HepG2 (cell line): Measurements from ENCODE around the gene TRIM27. TPM values are rescaled to one million over a fixed set of nuclear protein-coding genes. Genes with fewer than 3 reads are reported as not detected.
A peak's percentile ranks its signal among the peaks of the same experiment; 100 is the strongest.

Experiments used
- BORCS8-MEF2B ChIP-seq: sonication (generic); formaldehyde crosslinking; IDR thresholded peaks from 2 replicates; pipeline ENCODE4 v1.8.0; 2022; ENCODE audit warnings: mild to moderate bottlenecking, missing genetic modification reagents
- CEBPG ChIP-seq: IDR thresholded peaks from 2 replicates; pipeline ENCODE4 v1.6.1; 2016
- CREB1 ChIP-seq, 2 experiments: fragments of 450-650 bp in 1 of 2; IDR thresholded peaks; 2 replicates each; pipeline ENCODE4 v1.6.1; 2016 to 2017; ENCODE audit warnings: control low read depth in 1 of 2, mild to moderate bottlenecking in 1 of 2, missing compliant biosample characterization in 1 of 2, missing genetic modification characterization in 1 of 2
- ELF3 ChIP-seq: IDR thresholded peaks from 2 replicates; pipeline ENCODE4 v1.6.1; 2016; ENCODE audit warnings: missing genetic modification reagents, missing compliant biosample characterization
- GZF1 ChIP-seq: sonication (generic); formaldehyde crosslinking; IDR thresholded peaks from 2 replicates; pipeline ENCODE4 v1.5.1; 2020; ENCODE audit warnings: mild to moderate bottlenecking, missing genetic modification reagents
- HMGA1 ChIP-seq: sonication (generic); formaldehyde crosslinking; conservative IDR thresholded peaks from 2 replicates; pipeline ENCODE4 v1.4.0; 2020; ENCODE audit warnings: missing genetic modification reagents
- KAT8 ChIP-seq: IDR thresholded peaks from 2 replicates; pipeline ENCODE4 v1.6.1; 2016; ENCODE audit warnings: missing genetic modification reagents, missing compliant biosample characterization
- KMT2B ChIP-seq: IDR thresholded peaks from 2 replicates; pipeline ENCODE4 v1.6.1; 2016; ENCODE audit warnings: missing genetic modification reagents, missing compliant biosample characterization
- NR2F6 ChIP-seq, 2 experiments: IDR thresholded peaks; 2 replicates each; pipeline ENCODE4 v1.6.1; 2016; ENCODE audit warnings: antibody characterized with exemption in 1 of 2, mild to moderate bottlenecking in 1 of 2
- SP2 ChIP-seq: sonication (generic); formaldehyde crosslinking; IDR thresholded peaks from 2 replicates; pipeline ENCODE4 v1.5.1; 2020; ENCODE audit warnings: mild to moderate bottlenecking, missing genetic modification reagents
- TBX2 ChIP-seq: sonication (generic); formaldehyde crosslinking; IDR thresholded peaks from 2 replicates; pipeline ENCODE4 v1.5.0; 2020; ENCODE audit warnings: missing genetic modification reagents, mild to moderate bottlenecking, borderline replicate concordance
- TCF7L2 ChIP-seq: IDR thresholded peaks from 2 replicates; pipeline ENCODE4 v1.6.1; 2011; ENCODE audit warnings: mild to moderate bottlenecking, low read depth, low read length, moderate library complexity
- TOPORS ChIP-seq: sonication (generic); formaldehyde crosslinking; IDR thresholded peaks from 2 replicates; pipeline ENCODE4 v1.8.0; 2023; ENCODE audit warnings: mild to moderate bottlenecking, missing genetic modification reagents
- YEATS4 ChIP-seq: sonication (generic); formaldehyde crosslinking; IDR thresholded peaks from 2 replicates; pipeline ENCODE4 v1.4.0; 2020; ENCODE audit warnings: missing genetic modification reagents, borderline replicate concordance
- ZFAT ChIP-seq: sonication (generic); formaldehyde crosslinking; conservative IDR thresholded peaks from 2 replicates; pipeline ENCODE4 v1.8.1; 2023; ENCODE audit warnings: missing genetic modification reagents, inconsistent platforms
- ZFP37 ChIP-seq: sonication (generic); formaldehyde crosslinking; IDR thresholded peaks from 2 replicates; pipeline ENCODE4 v1.4.0; 2020; ENCODE audit warnings: missing genetic modification reagents, borderline replicate concordance
- ZNF296 ChIP-seq: sonication (generic); formaldehyde crosslinking; conservative IDR thresholded peaks from 2 replicates; pipeline ENCODE4 v1.5.0; 2020; ENCODE audit warnings: mild to moderate bottlenecking, missing genetic modification reagents
- ZNF615 ChIP-seq: sonication (generic); formaldehyde crosslinking; IDR thresholded peaks from 2 replicates; pipeline ENCODE4 v1.5.0; 2020; ENCODE audit warnings: mild to moderate bottlenecking, missing genetic modification reagents, borderline replicate concordance
- ZNF644 ChIP-seq: IDR thresholded peaks from 2 replicates; pipeline ENCODE4 v1.6.1; 2016; ENCODE audit warnings: low read depth
- ZNF777 ChIP-seq: sonication (generic); formaldehyde crosslinking; IDR thresholded peaks from 2 replicates; pipeline ENCODE4 v1.4.0; 2020; ENCODE audit warnings: missing genetic modification reagents
- polyA plus RNA-seq, 8 experiments: library from polyadenylated mRNA; depleted of rRNA in 3 of 8; stranded (reverse) in 7 of 8; unstranded in 1 of 8; fragments of >200 nt; fragmentation: Illumina TruSeq in 4 of 8; extraction: Trizol in 4 of 8; gene quantifications; 2 replicates each; pipeline versions ENCODE4 v1.2.1 to v1.2.3, GENCODE V29; 2011 to 2016; ENCODE audit warnings: low read depth in 4 of 8, missing spikeins in 1 of 8, mixed read lengths in 1 of 8; ENCODE audit not compliant: insufficient read depth in 1 of 8
- total RNA-seq, 5 experiments: library from RNA; depleted of rRNA; stranded (reverse); fragments of >200 nt; fragmentation: Illumina TruSeq; extraction: Trizol; gene quantifications; 2 replicates each; pipeline ENCODE4 v1.2.3, GENCODE V29; 2016; ENCODE audit warnings: low read depth in 1 of 5
- TF ChIP-seq, protein P1 (sequence below): IDR thresholded peaks from 2 replicates; pipeline ENCODE4 v1.6.1; 2016; ENCODE audit warnings: mild to moderate bottlenecking
- TF ChIP-seq, protein P2 (sequence below): sonication (generic); formaldehyde crosslinking; IDR thresholded peaks from 2 replicates; pipeline ENCODE4 v1.5.1; 2020; ENCODE audit warnings: mild to moderate bottlenecking, missing genetic modification reagents, moderate library complexity
- TF ChIP-seq, protein P3 (sequence below): sonication (generic); formaldehyde crosslinking; IDR thresholded peaks from 2 replicates; pipeline ENCODE4 v1.4.0; 2020; ENCODE audit warnings: missing genetic modification reagents, borderline replicate concordance
- TF ChIP-seq, protein P4 (sequence below): sonication (generic); formaldehyde crosslinking; IDR thresholded peaks from 2 replicates; pipeline ENCODE4 v1.8.1; 2023; ENCODE audit warnings: mild to moderate bottlenecking, missing genetic modification reagents, borderline replicate concordance

The TRIM27 gene
- total and polyA plus RNA-seq, 2 of the 13 experiments (the other 11 are each of a cell fraction or from before 2014, with no cell fraction given): 88.6 to 112 TPM

DNA sequence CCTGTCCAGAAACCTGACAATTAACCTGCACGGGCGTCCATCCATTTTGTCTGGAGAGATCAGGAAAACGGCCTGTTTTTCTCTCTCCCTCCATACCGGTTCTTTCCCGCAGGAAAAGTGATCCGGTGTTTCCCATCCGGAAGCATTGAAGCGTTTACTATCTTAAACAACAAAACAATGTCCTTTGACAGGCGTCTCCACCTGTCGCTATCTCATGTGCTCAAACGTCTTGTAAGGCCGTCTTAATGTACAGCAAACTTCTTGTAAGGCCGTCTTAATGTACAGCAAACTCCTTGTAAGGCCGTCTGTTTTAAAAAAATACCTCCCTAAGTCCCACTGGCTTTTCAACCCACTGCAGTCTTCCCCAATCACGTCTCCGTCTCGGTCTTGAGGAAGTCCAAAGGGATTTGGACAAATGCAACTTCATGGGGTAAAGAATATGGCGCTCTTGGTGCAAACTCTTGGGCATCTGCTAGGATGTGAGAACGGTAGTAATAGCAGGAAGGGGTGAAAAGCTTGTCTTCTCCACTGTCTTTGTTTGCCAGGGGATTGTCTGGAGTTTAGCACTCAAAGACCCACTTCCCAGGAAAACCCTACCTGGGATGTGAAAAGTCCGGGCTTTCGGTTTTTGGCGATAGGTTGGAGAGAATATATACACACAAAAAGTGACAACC is 29.9 kb upstream of the TRIM27 start (continued):
- TF ChIP-seq, protein P1, sequence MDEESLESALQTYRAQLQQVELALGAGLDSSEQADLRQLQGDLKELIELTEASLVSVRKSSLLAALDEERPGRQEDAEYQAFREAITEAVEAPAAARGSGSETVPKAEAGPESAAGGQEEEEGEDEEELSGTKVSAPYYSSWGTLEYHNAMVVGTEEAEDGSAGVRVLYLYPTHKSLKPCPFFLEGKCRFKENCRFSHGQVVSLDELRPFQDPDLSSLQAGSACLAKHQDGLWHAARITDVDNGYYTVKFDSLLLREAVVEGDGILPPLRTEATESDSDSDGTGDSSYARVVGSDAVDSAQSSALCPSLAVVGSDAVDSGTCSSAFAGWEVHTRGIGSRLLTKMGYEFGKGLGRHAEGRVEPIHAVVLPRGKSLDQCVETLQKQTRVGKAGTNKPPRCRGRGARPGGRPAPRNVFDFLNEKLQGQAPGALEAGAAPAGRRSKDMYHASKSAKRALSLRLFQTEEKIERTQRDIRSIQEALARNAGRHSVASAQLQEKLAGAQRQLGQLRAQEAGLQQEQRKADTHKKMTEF (CRISPR knock-in tag): 0 out of 2 replicates have a peak, but pooled peaks have one; percentile 16
- peak; percentile 60; the same call in 1 of the 2 replicates for TF ChIP-seq ZNF615 (CRISPR knock-in tag)
- TF ChIP-seq ZNF644 (CRISPR knock-in tag): peak; percentile 77
- TF ChIP-seq TOPORS (CRISPR knock-in tag): no peak
- no peak for TF ChIP-seq ZFP37 (CRISPR knock-in tag)
- no peak for TF ChIP-seq TCF7L2
- peak; percentile 0; the same call in 1 of the 2 replicates for TF ChIP-seq KAT8 (CRISPR knock-in tag)
- no peak for TF ChIP-seq NR2F6 (IDR thresholded peaks at IDR 0.05)
- no peak for TF ChIP-seq NR2F6 (CRISPR knock-in tag; IDR thresholded peaks at IDR 0.05)
- TF ChIP-seq ELF3 (CRISPR knock-in tag): no peak
- TF ChIP-seq CEBPG: no peak
- no peak for TF ChIP-seq CREB1 (IDR thresholded peaks at IDR 0.05)
- TF ChIP-seq CREB1 (CRISPR knock-in tag; IDR thresholded peaks at IDR 0.05): 0 out of 2 replicates have a peak, but pooled peaks have one; percentile 7
- no peak for TF ChIP-seq BORCS8-MEF2B
- TF ChIP-seq KMT2B (CRISPR knock-in tag): peak; percentile 32; the same call in 1 of the 2 replicates
- no peak for TF ChIP-seq ZNF296 (CRISPR knock-in tag)
- TF ChIP-seq, protein P2, sequence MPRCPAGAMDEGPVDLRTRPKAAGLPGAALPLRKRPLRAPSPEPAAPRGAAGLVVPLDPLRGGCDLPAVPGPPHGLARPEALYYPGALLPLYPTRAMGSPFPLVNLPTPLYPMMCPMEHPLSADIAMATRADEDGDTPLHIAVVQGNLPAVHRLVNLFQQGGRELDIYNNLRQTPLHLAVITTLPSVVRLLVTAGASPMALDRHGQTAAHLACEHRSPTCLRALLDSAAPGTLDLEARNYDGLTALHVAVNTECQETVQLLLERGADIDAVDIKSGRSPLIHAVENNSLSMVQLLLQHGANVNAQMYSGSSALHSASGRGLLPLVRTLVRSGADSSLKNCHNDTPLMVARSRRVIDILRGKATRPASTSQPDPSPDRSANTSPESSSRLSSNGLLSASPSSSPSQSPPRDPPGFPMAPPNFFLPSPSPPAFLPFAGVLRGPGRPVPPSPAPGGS (CRISPR knock-in tag): peak; percentile 40; the same call in 1 of the 2 replicates
- TF ChIP-seq GZF1 (CRISPR knock-in tag): 0 out of 2 replicates have a peak, but pooled peaks have one; percentile 17
- peak; percentile 52 for TF ChIP-seq ZNF777
- no peak for TF ChIP-seq TBX2 (CRISPR knock-in tag)
- TF ChIP-seq SP2 (CRISPR knock-in tag): no peak
- TF ChIP-seq ZFAT (CRISPR knock-in tag): no peak
- peak; percentile 0; the same call in 1 of the 2 replicates for TF ChIP-seq YEATS4 (CRISPR knock-in tag)
- TF ChIP-seq, protein P3, sequence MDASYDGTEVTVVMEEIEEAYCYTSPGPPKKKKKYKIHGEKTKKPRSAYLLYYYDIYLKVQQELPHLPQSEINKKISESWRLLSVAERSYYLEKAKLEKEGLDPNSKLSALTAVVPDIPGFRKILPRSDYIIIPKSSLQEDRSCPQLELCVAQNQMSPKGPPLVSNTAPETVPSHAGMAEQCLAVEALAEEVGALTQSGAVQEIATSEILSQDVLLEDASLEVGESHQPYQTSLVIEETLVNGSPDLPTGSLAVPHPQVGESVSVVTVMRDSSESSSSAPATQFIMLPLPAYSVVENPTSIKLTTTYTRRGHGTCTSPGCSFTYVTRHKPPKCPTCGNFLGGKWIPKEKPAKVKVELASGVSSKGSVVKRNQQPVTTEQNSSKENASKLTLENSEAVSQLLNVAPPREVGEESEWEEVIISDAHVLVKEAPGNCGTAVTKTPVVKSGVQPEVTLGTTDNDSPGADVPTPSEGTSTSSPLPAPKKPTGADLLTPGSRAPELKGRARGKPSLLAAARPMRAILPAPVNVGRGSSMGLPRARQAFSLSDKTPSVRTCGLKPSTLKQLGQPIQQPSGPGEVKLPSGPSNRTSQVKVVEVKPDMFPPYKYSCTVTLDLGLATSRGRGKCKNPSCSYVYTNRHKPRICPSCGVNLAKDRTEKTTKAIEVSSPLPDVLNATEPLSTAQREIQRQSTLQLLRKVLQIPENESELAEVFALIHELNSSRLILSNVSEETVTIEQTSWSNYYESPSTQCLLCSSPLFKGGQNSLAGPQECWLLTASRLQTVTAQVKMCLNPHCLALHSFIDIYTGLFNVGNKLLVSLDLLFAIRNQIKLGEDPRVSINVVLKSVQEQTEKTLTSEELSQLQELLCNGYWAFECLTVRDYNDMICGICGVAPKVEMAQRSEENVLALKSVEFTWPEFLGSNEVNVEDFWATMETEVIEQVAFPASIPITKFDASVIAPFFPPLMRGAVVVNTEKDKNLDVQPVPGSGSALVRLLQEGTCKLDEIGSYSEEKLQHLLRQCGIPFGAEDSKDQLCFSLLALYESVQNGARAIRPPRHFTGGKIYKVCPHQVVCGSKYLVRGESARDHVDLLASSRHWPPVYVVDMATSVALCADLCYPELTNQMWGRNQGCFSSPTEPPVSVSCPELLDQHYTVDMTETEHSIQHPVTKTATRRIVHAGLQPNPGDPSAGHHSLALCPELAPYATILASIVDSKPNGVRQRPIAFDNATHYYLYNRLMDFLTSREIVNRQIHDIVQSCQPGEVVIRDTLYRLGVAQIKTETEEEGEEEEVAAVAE: 0 out of 2 replicates have a peak, but pooled peaks have one; percentile 10
- TF ChIP-seq HMGA1 (CRISPR knock-in tag): no peak
- TF ChIP-seq, protein P4, sequence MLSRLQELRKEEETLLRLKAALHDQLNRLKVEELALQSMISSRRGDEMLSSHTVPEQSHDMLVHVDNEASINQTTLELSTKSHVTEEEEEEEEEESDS: no peak
